ENCODE results near the gene MYB. TPM values are rescaled to one million over a fixed set of nuclear protein-coding genes. Genes with fewer than 3 reads are reported as not detected.
"Not testable (repeated sequence)": the region's sequence is repeated elsewhere in the genome, so short reads cannot be mapped to it uniquely, and the experiment has no call there.

The MYB gene
- total and polyA plus RNA-seq, 2 donors (not counting 1 experiment from before 2014, with no cell fraction given), result under 0.01 to 0.16 TPM

DNA sequence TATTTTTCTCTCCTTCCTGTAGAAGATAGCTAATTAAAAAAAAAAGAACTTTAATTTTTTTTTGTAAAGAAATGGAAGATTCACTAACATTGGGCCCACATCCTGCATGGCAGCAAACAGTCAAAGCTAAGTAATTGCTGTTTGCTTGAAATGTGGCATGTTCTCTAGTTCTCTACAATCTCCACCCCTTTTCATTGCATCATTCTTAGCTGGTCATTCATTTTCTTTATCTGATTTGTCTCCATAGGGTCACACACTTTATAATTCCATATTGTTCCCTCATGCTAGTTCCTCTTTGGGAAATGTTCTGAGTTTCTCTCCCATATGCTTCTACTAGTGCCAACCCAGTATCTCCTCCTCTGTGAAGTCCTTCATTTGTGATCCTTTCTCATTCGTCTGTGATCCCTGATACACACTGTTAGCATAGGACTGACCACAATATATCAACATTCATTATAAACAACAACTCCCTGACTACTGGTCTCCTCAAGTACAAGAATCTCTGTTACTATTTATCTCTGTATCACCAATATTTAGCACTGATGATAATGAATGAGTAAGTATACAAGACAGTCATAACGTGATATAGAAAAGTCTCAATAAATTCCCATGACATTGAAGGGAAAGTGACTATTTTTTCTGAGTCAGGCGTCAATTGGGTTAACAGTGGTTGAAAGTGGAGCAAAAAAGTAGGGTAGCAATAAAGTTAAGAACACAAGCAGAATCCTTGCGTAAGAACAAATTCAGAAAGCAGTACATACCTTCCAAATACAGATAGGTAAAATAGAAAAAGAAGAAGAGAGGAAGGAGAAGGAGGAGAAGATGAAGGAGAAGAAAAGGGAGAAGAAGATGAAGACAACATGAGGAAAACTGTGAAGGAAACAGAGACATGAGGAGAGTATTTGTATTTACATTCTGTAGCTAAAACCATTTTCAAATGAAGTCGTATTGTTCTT, 33.2 kb upstream of the MYB start:
- no peaks in the 10 kb centered on the region for H3K79me2 ChIP-seq (ENCODE audit: control insufficient read depth, insufficient read depth, low read length)
- no peaks in the 10 kb centered on the region for H4K20me1 ChIP-seq (ENCODE audit: control insufficient read depth, extremely low read depth, insufficient read depth, low read length)
- no peak for TF ChIP-seq EZH2 (IDR thresholded peaks at IDR 0.05; ENCODE audit: low read length, missing control alignments)
- TF ChIP-seq, protein P1, sequence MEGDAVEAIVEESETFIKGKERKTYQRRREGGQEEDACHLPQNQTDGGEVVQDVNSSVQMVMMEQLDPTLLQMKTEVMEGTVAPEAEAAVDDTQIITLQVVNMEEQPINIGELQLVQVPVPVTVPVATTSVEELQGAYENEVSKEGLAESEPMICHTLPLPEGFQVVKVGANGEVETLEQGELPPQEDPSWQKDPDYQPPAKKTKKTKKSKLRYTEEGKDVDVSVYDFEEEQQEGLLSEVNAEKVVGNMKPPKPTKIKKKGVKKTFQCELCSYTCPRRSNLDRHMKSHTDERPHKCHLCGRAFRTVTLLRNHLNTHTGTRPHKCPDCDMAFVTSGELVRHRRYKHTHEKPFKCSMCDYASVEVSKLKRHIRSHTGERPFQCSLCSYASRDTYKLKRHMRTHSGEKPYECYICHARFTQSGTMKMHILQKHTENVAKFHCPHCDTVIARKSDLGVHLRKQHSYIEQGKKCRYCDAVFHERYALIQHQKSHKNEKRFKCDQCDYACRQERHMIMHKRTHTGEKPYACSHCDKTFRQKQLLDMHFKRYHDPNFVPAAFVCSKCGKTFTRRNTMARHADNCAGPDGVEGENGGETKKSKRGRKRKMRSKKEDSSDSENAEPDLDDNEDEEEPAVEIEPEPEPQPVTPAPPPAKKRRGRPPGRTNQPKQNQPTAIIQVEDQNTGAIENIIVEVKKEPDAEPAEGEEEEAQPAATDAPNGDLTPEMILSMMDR (conservative IDR thresholded peaks at IDR 0.05 in 1 of 2, IDR thresholded peaks at IDR 0.05 in 1 of 2; ENCODE audit: low read depth in 1 of 2, low read length in 2 of 2), result no peak
- H2AFZ ChIP-seq (ENCODE audit: low read length), result no peak overlapping the region
- H3K27me3 ChIP-seq (ENCODE audit: control insufficient read depth, insufficient read depth, low read length), result no peaks in the 10 kb centered on the region
- no peak overlapping the region for H3K4me3 ChIP-seq (replicated peaks in 1 of 4; ENCODE audit: control extremely low read depth in 1 of 4, insufficient read depth in 1 of 4, low read depth in 3 of 4, low read length in 4 of 4)
- peaks cover 2% of the 10 kb centered on the region for H3K4me1 ChIP-seq (ENCODE audit: control insufficient read depth, extremely low read depth, insufficient read depth, low read length)
- H3K4me2 ChIP-seq (ENCODE audit: extremely low read depth, insufficient read depth, low read length), result no peak overlapping the region
- no peaks in the 10 kb centered on the region for H3K36me3 ChIP-seq (ENCODE audit: control insufficient read depth, insufficient read depth, low read length)
- no peak overlapping the region for H3K9ac ChIP-seq (ENCODE audit: insufficient read depth, low read length)
- no peaks in the 10 kb centered on the region for H3K9me3 ChIP-seq (ENCODE audit: control insufficient read depth, insufficient read depth, low read depth, low read length)
- H3K27ac ChIP-seq (ENCODE audit: insufficient read depth, low read length), result no peak overlapping the region
- DNase-seq (ENCODE audit: low read depth in 2 of 2), result peak in 1 of 2 donors; percentile 6

DNA sequence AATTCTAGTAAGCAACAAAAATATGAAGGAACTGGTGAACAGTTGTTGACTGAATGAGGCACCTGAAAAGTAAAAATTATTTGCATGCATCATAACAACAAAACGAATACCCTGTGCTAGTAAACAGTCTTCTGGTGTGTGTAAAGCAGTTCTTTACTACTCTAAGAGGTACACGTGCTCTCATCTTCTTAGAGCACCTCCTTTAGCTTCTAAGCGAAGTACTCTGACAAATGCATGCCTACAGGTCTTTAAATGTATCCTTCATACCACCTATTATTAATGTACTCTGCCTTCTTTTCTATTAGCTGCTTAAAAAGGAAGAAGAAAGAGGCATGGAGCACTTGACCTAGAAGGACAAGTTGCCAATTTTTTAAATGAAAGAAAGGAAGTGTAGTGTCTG, 32.2 kb upstream of the MYB start:
- H2AFZ ChIP-seq (ENCODE audit: low read length), result no peak overlapping the region
- H3K36me3 ChIP-seq (ENCODE audit: control insufficient read depth, insufficient read depth, low read length), result no peaks in the 10 kb centered on the region
- H3K4me3 ChIP-seq (replicated peaks in 1 of 4; ENCODE audit: control extremely low read depth in 1 of 4, insufficient read depth in 1 of 4, low read depth in 3 of 4, low read length in 4 of 4), result no peak overlapping the region
- peaks cover 2% of the 10 kb centered on the region for H3K4me1 ChIP-seq (ENCODE audit: control insufficient read depth, extremely low read depth, insufficient read depth, low read length)
- no peak overlapping the region for H3K4me2 ChIP-seq (ENCODE audit: extremely low read depth, insufficient read depth, low read length)
- H3K9me3 ChIP-seq (ENCODE audit: control insufficient read depth, insufficient read depth, low read depth, low read length), result no peaks in the 10 kb centered on the region
- no peaks in the 10 kb centered on the region for H4K20me1 ChIP-seq (ENCODE audit: control insufficient read depth, extremely low read depth, insufficient read depth, low read length)
- no peak overlapping the region for H3K27ac ChIP-seq (ENCODE audit: insufficient read depth, low read length)
- DNase-seq (ENCODE audit: low read depth in 2 of 2), result no peak
- H3K27me3 ChIP-seq (ENCODE audit: control insufficient read depth, insufficient read depth, low read length), result no peaks in the 10 kb centered on the region
- TF ChIP-seq, protein P1 (conservative IDR thresholded peaks at IDR 0.05 in 1 of 2, IDR thresholded peaks at IDR 0.05 in 1 of 2; ENCODE audit: low read depth in 1 of 2, low read length in 2 of 2), result no peak
- TF ChIP-seq EZH2 (IDR thresholded peaks at IDR 0.05; ENCODE audit: low read length, missing control alignments), result no peak
- H3K79me2 ChIP-seq (ENCODE audit: control insufficient read depth, insufficient read depth, low read length), result no peaks in the 10 kb centered on the region
- no peak overlapping the region for H3K9ac ChIP-seq (ENCODE audit: insufficient read depth, low read length)

DNA sequence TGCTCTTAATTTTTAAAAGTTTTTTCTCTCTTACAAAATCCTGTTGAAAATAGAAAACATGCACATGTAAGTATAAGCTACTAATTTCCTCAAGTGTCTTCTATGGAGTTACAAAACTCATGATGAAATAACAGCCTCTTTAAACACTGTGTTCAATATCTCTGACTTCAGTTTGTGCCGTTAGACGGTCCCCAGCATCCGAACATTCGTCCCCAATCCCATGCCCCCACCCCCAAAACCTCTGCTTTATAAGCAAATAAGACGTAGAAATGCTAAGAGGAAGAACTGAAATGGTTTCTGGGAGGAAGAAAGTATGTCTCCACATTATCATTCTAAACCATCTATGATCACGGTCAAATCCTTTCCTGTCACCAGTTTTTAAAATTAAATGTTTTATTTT, 31.7 kb upstream of the MYB start:
- no peaks in the 10 kb centered on the region for H3K27me3 ChIP-seq (ENCODE audit: control insufficient read depth, insufficient read depth, low read length)
- no peak overlapping the region for H3K9ac ChIP-seq (ENCODE audit: insufficient read depth, low read length)

DNA sequence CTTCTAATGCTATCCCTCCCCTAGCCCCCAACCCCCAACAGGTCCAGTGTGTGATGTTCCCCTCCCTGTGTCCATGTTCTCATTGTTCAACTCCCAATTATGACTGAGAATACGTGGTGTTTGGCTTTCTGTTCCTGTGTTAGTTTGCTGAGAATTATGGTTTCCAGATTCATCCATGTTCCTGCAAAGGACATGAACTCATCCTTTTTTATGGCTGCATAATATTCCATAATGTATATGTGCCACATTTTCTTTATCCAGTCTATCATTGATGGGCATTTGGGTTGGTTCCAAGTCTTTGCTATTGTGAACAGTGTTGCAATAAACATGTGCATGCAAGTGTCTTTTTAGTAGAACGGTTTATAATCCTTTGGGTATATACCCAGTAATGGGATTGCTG, 30.6 kb upstream of the MYB start:
- not testable (repeated sequence) for H3K27me3 ChIP-seq (ENCODE audit: control insufficient read depth, insufficient read depth, low read length); H3K4me2 ChIP-seq (ENCODE audit: extremely low read depth, insufficient read depth, low read length); H3K4me1 ChIP-seq (ENCODE audit: control insufficient read depth, extremely low read depth, insufficient read depth, low read length); H3K9ac ChIP-seq (ENCODE audit: insufficient read depth, low read length); H3K79me2 ChIP-seq (ENCODE audit: control insufficient read depth, insufficient read depth, low read length); H2AFZ ChIP-seq (ENCODE audit: low read length); H3K27ac ChIP-seq (ENCODE audit: insufficient read depth, low read length); H3K9me3 ChIP-seq (ENCODE audit: control insufficient read depth, insufficient read depth, low read depth, low read length); H3K4me3 ChIP-seq (replicated peaks in 1 of 4; ENCODE audit: control extremely low read depth in 1 of 4, insufficient read depth in 1 of 4, low read depth in 3 of 4, low read length in 4 of 4); H3K36me3 ChIP-seq (ENCODE audit: control insufficient read depth, insufficient read depth, low read length); H4K20me1 ChIP-seq (ENCODE audit: control insufficient read depth, extremely low read depth, insufficient read depth, low read length); DNase-seq (ENCODE audit: low read depth in 2 of 2)

More for the DNA sequence above, 31.7 kb upstream of the MYB start:
- Histone ChIP-seq H3K9me3 (ENCODE audit: control insufficient read depth, insufficient read depth, low read depth, low read length) (no peaks in the 10 kb centered on the region), H3K27ac (ENCODE audit: insufficient read depth, low read length) (no peak overlapping the region), H3K4me2 (ENCODE audit: extremely low read depth, insufficient read depth, low read length) (no peak overlapping the region), H3K79me2 (ENCODE audit: control insufficient read depth, insufficient read depth, low read length) (no peaks in the 10 kb centered on the region), H3K36me3 (ENCODE audit: control insufficient read depth, insufficient read depth, low read length) (no peaks in the 10 kb centered on the region), H3K4me1 (ENCODE audit: control insufficient read depth, extremely low read depth, insufficient read depth, low read length) (peaks cover 2% of the 10 kb centered on the region), H2AFZ (ENCODE audit: low read length) (no peak overlapping the region), H4K20me1 (ENCODE audit: control insufficient read depth, extremely low read depth, insufficient read depth, low read length) (no peaks in the 10 kb centered on the region), H3K4me3 (replicated peaks in 1 of 4; ENCODE audit: control extremely low read depth in 1 of 4, insufficient read depth in 1 of 4, low read depth in 3 of 4, low read length in 4 of 4) (no peak overlapping the region)
- no peak for TF ChIP-seq EZH2 (IDR thresholded peaks at IDR 0.05; ENCODE audit: low read length, missing control alignments)
- TF ChIP-seq, protein P1 (conservative IDR thresholded peaks at IDR 0.05 in 1 of 2, IDR thresholded peaks at IDR 0.05 in 1 of 2; ENCODE audit: low read depth in 1 of 2, low read length in 2 of 2), result no peak
- DNase-seq (ENCODE audit: low read depth in 2 of 2), result no peak

All from fibroblast of lung (primary cell).